Spinal cord (tissue), 10 donors: ENCODE data around the gene ARID5B. TPM values are rescaled to one million over a fixed set of nuclear protein-coding genes. Genes with fewer than 3 reads are reported as not detected.

ENCODE experiments used
- DNase-seq, 6 donors: peaks; one replicate each; pipeline versions ENCODE4 v3.0.0 to v3.0.0-alpha.2; 2013 to 2015; ENCODE audit warnings: low spot score in 6 of 6, low read depth in 4 of 6
- H3K27ac ChIP-seq: one replicate; pipeline ENCODE4 v1.5.1; 2013; ENCODE audit warnings: low read depth, low read length, control low read depth
- H3K27me3 ChIP-seq: one replicate; pipeline ENCODE4 v1.6.1; 2013; ENCODE audit warnings: low read length; ENCODE audit not compliant: control insufficient read depth, insufficient read depth
- H3K36me3 ChIP-seq: one replicate; pipeline ENCODE4 v1.6.1; 2013; ENCODE audit warnings: low read length; ENCODE audit not compliant: control insufficient read depth, insufficient read depth
- H3K4me1 ChIP-seq: one replicate; pipeline ENCODE4 v1.6.1; 2013; ENCODE audit warnings: low read length; ENCODE audit not compliant: control insufficient read depth, insufficient read depth
- H3K4me3 ChIP-seq: one replicate; pipeline ENCODE4 v1.5.1; 2013; ENCODE audit warnings: low read depth, low read length, control low read depth
- H3K9me3 ChIP-seq: one replicate; pipeline ENCODE4 v1.6.1; 2013; ENCODE audit warnings: low read length; ENCODE audit not compliant: control insufficient read depth, insufficient read depth
- WGBS: methylation state at CpG from one replicate; pipeline ENCODE4 v1.1.5; 2013; ENCODE audit warnings: missing lambda C conversion rate; ENCODE audit not compliant: insufficient coverage; 5-methylcytosine and 5-hydroxymethylcytosine counted together
- polyA plus RNA-seq, 2 donors: library from polyadenylated mRNA; unstranded; fragments of 120-200 nt; gene quantifications; one replicate each; pipeline ENCODE4 v1.2.1, GENCODE V29; 2013; ENCODE audit not compliant: insufficient read length in 2 of 2
- total RNA-seq, 2 donors: library from RNA; depleted of rRNA in 1 of 2; stranded (reverse); fragments of 120-200 nt in 1 of 2; fragments of >200 nt in 1 of 2; gene quantifications; one replicate each; pipeline versions ENCODE4 v1.2.3 to v1.2.4, GENCODE V29; 2013 to 2014
- donor health status: healthy.

Gene ARID5B
- total and polyA plus RNA-seq, 4 donors, result 9.3 to 26.4 (median 18.4) TPM

- Histone ChIP-seq H3K36me3 (no peaks in the 10 kb centered on the region), H3K27ac (peak overlapping the region; percentile 35), H3K9me3 (no peaks in the 10 kb centered on the region), H3K4me1 (no peaks in the 10 kb centered on the region), H3K27me3 (no peaks in the 10 kb centered on the region), H3K4me3 (no peak overlapping the region)
- WGBS, result 59% methylated on average over 3 of the region's 3 CpGs
- DNase-seq, result no peak
Measured at GRCh38 chr10:62056698-62057097, 155.2 kb downstream of the ARID5B start.

GRCh38 chr10:62057359-62057758 lies 155.9 kb downstream of the ARID5B start:
- Histone ChIP-seq H3K9me3 (no peaks in the 10 kb centered on the region), H3K4me1 (no peaks in the 10 kb centered on the region), H3K36me3 (no peaks in the 10 kb centered on the region), H3K4me3 (no peak overlapping the region), H3K27me3 (no peaks in the 10 kb centered on the region), H3K27ac (no peak overlapping the region)
- no CpG with 5 or more reads among the region's 3 CpGs for WGBS
- DNase-seq, result no peak

GRCh38 chr10:62057850-62058249 lies 156.4 kb downstream of the ARID5B start:
- no CpG with 5 or more reads among the region's 5 CpGs for WGBS
- Histone ChIP-seq H3K36me3 (no peaks in the 10 kb centered on the region), H3K4me1 (no peaks in the 10 kb centered on the region), H3K4me3 (no peak overlapping the region), H3K27me3 (no peaks in the 10 kb centered on the region), H3K27ac (no peak overlapping the region), H3K9me3 (no peaks in the 10 kb centered on the region)
- DNase-seq, result no peak

- Histone ChIP-seq H3K9me3 (no peaks in the 10 kb centered on the region), H3K4me1 (no peaks in the 10 kb centered on the region)
Measured at GRCh38 chr10:62058476-62058875, 157.0 kb downstream of the ARID5B start.

GRCh38 chr10:62058896-62059216 lies 157.4 kb downstream of the ARID5B start:
- no peak overlapping the region for H3K27ac ChIP-seq
- WGBS, result no CpG with 5 or more reads among the region's 1 CpG
- no peaks in the 10 kb centered on the region for H3K4me1 ChIP-seq
- no peak overlapping the region for H3K4me3 ChIP-seq
- H3K9me3 ChIP-seq, result no peaks in the 10 kb centered on the region
- no peak for DNase-seq
- no peaks in the 10 kb centered on the region for H3K36me3 ChIP-seq
- no peaks in the 10 kb centered on the region for H3K27me3 ChIP-seq

More at GRCh38 chr10:62058476-62058875, 157.0 kb downstream of the ARID5B start:
- no peaks in the 10 kb centered on the region for H3K36me3 ChIP-seq
- WGBS, result no CpG with 5 or more reads among the region's 2 CpGs
- H3K4me3 ChIP-seq, result no peak overlapping the region
- H3K27ac ChIP-seq, result no peak overlapping the region
- H3K27me3 ChIP-seq, result no peaks in the 10 kb centered on the region
- no peak for DNase-seq

GRCh38 chr10:62059217-62059920 lies 157.9 kb downstream of the ARID5B start:
- no peak for DNase-seq
- H3K9me3 ChIP-seq, result no peaks in the 10 kb centered on the region
- H3K27me3 ChIP-seq, result no peaks in the 10 kb centered on the region
- H3K36me3 ChIP-seq, result no peaks in the 10 kb centered on the region
- WGBS, result no CpG with 5 or more reads among the region's 4 CpGs
- H3K4me3 ChIP-seq, result no peak overlapping the region
- no peaks in the 10 kb centered on the region for H3K4me1 ChIP-seq
- H3K27ac ChIP-seq, result no peak overlapping the region

- Histone ChIP-seq H3K27me3 (no peaks in the 10 kb centered on the region), H3K9me3 (no peaks in the 10 kb centered on the region), H3K36me3 (no peaks in the 10 kb centered on the region), H3K4me1 (no peaks in the 10 kb centered on the region), H3K4me3 (no peak overlapping the region), H3K27ac (no peak overlapping the region)
- no peak for DNase-seq
- no CpG with 5 or more reads among the region's 1 CpG for WGBS
Measured at GRCh38 chr10:62062028-62062427, 160.5 kb downstream of the ARID5B start.

GRCh38 chr10:62062752-62063512 lies 161.4 kb downstream of the ARID5B start:
- no peak overlapping the region for H3K4me3 ChIP-seq
- no peaks in the 10 kb centered on the region for H3K4me1 ChIP-seq
- H3K27me3 ChIP-seq, result no peaks in the 10 kb centered on the region
- no peak overlapping the region for H3K27ac ChIP-seq
- 86% methylated on average over 1 of the region's 4 CpGs for WGBS
- H3K36me3 ChIP-seq, result no peaks in the 10 kb centered on the region
- H3K9me3 ChIP-seq, result no peaks in the 10 kb centered on the region
- no peak for DNase-seq

GRCh38 chr10:62063795-62064472 lies 162.4 kb downstream of the ARID5B start:
- no peak for DNase-seq
- Histone ChIP-seq H3K27me3 (no peaks in the 10 kb centered on the region), H3K27ac (no peak overlapping the region), H3K4me1 (no peaks in the 10 kb centered on the region), H3K4me3 (no peak overlapping the region), H3K9me3 (no peaks in the 10 kb centered on the region), H3K36me3 (no peaks in the 10 kb centered on the region)
- WGBS, result 92% methylated on average over 2 of the region's 3 CpGs
